Glutamatergic neuron (in vitro differentiated cells): ENCODE data around the gene SHQ1. TPM values are rescaled to one million over a fixed set of nuclear protein-coding genes. Genes with fewer than 3 reads are reported as not detected.
A peak's percentile ranks its signal among the peaks of the same experiment; 100 is the strongest.

Experiments used
- DNase-seq: peaks from one replicate; pipeline ENCODE4 v3.0.0; 2022
- H3K27ac Mint-ChIP-seq: one replicate; pipeline ENCODE4 v1.8.0; 2020; ENCODE audit warnings: mild to moderate bottlenecking, mixed read lengths, inconsistent platforms; ENCODE audit not compliant: unreplicated experiment
- H3K27me3 Mint-ChIP-seq: one replicate; pipeline ENCODE4 v1.8.0; 2020; ENCODE audit warnings: mild to moderate bottlenecking, moderate library complexity, mixed read lengths, inconsistent platforms; ENCODE audit not compliant: unreplicated experiment
- H3K36me3 Mint-ChIP-seq: one replicate; pipeline ENCODE4 v1.8.0; 2020; ENCODE audit warnings: mild to moderate bottlenecking, mixed read lengths, inconsistent platforms; ENCODE audit not compliant: unreplicated experiment
- H3K4me1 Mint-ChIP-seq: one replicate; pipeline ENCODE4 v1.8.0; 2020; ENCODE audit warnings: mild to moderate bottlenecking, low read depth, mixed read lengths, inconsistent platforms; ENCODE audit not compliant: unreplicated experiment
- H3K4me3 Mint-ChIP-seq: one replicate; pipeline ENCODE4 v1.8.0; 2020; ENCODE audit warnings: mild to moderate bottlenecking, mixed read lengths, inconsistent platforms; ENCODE audit not compliant: unreplicated experiment
- H3K9me3 Mint-ChIP-seq: one replicate; pipeline ENCODE4 v1.8.0; 2020; ENCODE audit warnings: mild to moderate bottlenecking, moderate library complexity, mixed read lengths, inconsistent platforms; ENCODE audit not compliant: unreplicated experiment
- long read RNA-seq: library from polyadenylated mRNA; unstranded; transcript quantifications from one replicate; pipeline ENCODE4 v2.0.0, GENCODE V29; 2020; ENCODE audit not compliant: unreplicated experiment
- total RNA-seq: library from RNA; stranded (reverse); fragmentation: NEBNext Ultra II Directional; extraction: Animal tissue kit (Norgen Biotek cat#: 25700); gene quantifications from one replicate; pipeline ENCODE4 v1.2.1, GENCODE V29; 2021; ENCODE audit not compliant: unreplicated experiment
- TF ChIP-seq, protein P1 (sequence below): fragments of 200-600 bp; sonication (generic); IDR thresholded peaks from one replicate; pipeline ENCODE4 v1.5.0; 2021; ENCODE audit not compliant: partially characterized antibody, unreplicated experiment

The SHQ1 gene
- total RNA-seq = 14.4 TPM
- long read RNA-seq, transcript SHQ1-201 (11 exons, 2,879 nt) = major isoform, 15 of 15 reads
- long read RNA-seq, partial matches to known transcripts = 0 of 15 reads
- long read RNA-seq, other reads (novel, unspliced or antisense) = 0 of 15 reads

DNA sequence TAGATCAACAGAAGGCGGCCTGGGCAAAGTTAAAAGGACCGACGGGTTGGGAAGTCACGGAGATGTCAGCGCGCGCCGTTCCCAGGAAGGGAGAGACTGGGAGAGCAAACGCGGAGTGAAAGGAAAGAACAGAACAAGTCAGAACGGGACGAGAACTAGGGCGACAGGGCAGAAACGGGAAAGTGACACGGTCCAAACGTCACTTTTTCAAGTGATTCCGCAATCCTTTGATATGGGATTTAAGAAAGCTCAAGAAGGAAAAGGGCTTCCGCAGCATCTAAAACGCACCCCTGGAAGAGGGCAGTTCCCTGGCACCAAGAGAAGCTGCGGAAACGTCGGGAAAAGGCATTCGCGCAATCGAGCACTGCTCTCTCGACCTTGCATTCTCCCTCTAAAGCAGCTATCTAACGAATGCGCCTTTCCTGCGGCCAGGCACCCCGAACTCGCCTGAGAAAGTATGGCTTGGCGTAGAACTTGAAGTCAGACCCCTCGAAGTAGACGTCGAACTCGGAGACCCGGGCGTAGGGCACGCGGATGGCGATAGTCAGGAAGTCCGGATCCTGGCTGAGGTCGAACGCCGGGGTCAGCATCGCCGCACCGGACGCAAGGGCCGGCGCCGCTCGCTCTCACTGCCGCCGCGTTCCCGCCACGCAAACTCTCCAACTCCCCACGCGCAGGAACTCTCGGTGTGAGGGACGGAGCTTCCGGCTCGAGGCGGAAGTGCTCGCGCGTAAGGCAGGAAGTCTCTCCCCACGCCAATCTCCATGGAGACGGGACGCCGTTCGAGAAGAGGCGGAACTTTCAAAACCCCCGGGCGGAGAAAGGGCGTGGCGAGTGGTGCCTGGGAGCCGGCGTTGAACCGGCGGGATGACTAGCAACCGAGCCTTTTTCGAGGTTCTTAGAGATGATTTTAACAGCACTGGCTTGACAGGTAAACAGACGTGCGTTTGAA is at the start of gene SHQ1:
Gene SHQ1, minus strand, starts transcription at position 695 of the 952 bp plus-strand sequence. Its CDS starts 105 bp downstream, at position 590.
- Mint-ChIP-seq H3K9me3 (no peaks in the 10 kb centered on the region), H3K4me3 (peak within 1 kb of the TSS; percentile 96), H3K36me3 (no peaks in the 10 kb centered on the region), H3K27me3 (peaks cover 10% of the 10 kb centered on the region), H3K4me1 (peaks cover 7% of the 10 kb centered on the region), H3K27ac (no peak within 1 kb of the TSS)
- peak; percentile 96 for DNase-seq
- TF ChIP-seq, protein P1, sequence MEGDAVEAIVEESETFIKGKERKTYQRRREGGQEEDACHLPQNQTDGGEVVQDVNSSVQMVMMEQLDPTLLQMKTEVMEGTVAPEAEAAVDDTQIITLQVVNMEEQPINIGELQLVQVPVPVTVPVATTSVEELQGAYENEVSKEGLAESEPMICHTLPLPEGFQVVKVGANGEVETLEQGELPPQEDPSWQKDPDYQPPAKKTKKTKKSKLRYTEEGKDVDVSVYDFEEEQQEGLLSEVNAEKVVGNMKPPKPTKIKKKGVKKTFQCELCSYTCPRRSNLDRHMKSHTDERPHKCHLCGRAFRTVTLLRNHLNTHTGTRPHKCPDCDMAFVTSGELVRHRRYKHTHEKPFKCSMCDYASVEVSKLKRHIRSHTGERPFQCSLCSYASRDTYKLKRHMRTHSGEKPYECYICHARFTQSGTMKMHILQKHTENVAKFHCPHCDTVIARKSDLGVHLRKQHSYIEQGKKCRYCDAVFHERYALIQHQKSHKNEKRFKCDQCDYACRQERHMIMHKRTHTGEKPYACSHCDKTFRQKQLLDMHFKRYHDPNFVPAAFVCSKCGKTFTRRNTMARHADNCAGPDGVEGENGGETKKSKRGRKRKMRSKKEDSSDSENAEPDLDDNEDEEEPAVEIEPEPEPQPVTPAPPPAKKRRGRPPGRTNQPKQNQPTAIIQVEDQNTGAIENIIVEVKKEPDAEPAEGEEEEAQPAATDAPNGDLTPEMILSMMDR = no peak

DNA sequence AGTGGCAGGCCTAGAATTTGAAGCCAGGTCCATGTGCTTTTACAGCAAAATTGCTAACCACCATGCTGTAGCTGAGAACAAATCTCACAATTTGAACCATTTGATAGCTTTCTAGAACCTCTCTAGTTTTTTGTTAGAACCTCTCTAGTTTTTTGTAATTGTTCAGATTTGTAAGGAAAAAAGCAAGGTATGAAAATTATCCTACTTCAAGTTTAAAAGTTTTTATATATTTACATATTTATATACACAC is 49.4 kb upstream of the SHQ1 start:
- no peak overlapping the region for H3K4me3 Mint-ChIP-seq
- TF ChIP-seq, protein P1 = no peak
- peaks cover 5% of the 10 kb centered on the region for H3K36me3 Mint-ChIP-seq
- no peak for DNase-seq
- peaks cover 1% of the 10 kb centered on the region for H3K27me3 Mint-ChIP-seq
- peaks cover 6% of the 10 kb centered on the region for H3K4me1 Mint-ChIP-seq
- no peaks in the 10 kb centered on the region for H3K9me3 Mint-ChIP-seq
- no peak overlapping the region for H3K27ac Mint-ChIP-seq

DNA sequence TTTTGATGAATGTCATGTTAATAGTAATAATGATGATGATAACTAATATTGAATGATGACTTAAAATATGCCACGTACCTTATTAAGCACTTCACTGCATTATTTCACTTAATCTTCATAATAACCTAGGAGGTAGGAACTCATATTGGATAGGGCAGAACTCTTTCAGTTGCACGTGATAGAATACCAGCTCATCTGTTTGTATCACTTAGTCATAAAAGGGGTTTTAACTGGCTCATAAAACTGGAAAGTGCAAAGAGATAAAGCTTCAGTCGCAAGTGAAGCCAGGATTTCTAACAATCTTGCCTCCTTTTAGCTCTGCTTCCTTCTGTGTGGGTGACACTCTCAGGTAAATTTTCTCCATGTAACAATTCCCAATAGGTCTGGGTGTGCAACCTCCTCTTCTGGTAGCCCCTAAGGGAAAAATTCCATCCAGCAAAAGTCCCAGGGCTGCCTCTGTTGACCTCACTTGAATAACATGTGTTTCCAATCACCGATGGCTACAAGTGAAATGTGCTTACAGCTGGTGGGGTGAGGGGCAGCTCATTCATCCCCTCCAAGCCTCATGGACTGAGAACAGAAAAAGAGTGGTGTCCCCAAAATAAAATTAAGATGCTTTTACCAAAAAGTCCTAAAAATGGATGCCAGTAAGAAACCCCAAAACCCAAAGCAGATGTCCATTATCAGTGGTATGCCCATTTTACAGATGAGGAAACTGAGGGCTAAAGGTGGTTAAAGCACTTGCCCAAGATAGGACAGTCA is 48.9 kb upstream of the SHQ1 start:
- H3K36me3 Mint-ChIP-seq = peaks cover 5% of the 10 kb centered on the region
- H3K4me3 Mint-ChIP-seq = no peak overlapping the region
- H3K27me3 Mint-ChIP-seq = peaks cover 1% of the 10 kb centered on the region

DNA sequence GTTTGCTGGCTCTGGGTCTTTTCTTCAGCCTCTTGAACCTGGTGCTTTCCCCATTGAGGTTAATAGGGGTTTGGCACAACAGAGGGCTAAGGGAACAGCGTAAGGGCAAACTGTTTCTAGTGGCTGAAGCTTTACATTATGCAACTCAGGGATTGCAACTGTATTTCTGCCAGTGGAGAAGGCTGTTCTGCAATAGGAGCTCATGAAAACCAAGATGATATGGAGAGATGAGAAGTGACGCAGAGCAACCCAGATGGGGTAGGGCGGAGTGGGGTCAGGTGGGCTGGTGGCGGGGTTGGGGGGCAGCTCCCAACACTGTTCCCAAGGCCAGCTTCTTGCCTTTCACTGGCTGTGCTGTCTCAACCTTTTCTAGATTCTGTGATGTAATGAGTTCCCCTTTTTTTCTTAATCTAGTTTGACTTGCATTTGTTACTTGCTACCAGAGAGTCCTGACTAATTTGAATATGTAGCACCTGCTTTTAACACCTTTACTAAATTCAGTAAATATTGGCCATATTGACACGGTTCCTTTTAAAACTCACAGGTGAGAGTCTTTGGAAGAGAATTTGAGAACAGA is 46.8 kb upstream of the SHQ1 start:
- Mint-ChIP-seq H3K4me1 (peaks cover 19% of the 10 kb centered on the region), H3K36me3 (peaks cover 5% of the 10 kb centered on the region), H3K4me3 (no peak overlapping the region), H3K27me3 (peaks cover 1% of the 10 kb centered on the region), H3K27ac (no peak overlapping the region), H3K9me3 (no peaks in the 10 kb centered on the region)
- TF ChIP-seq, protein P1 = no peak
- DNase-seq = no peak

More for the DNA sequence above, 48.9 kb upstream of the SHQ1 start:
- TF ChIP-seq, protein P1 = no peak
- H3K9me3 Mint-ChIP-seq = no peaks in the 10 kb centered on the region
- H3K27ac Mint-ChIP-seq = no peak overlapping the region
- DNase-seq = no peak
- H3K4me1 Mint-ChIP-seq = peaks cover 6% of the 10 kb centered on the region
